ENCODE data around the gene SLC25A18. TPM values are rescaled to one million over a fixed set of nuclear protein-coding genes. Genes with fewer than 3 reads are reported as not detected.

The SLC25A18 gene
- total RNA-seq, 5 donors from 2014 or later (not counting 1 experiment from before 2014, with no cell fraction given): not detected

DNA sequence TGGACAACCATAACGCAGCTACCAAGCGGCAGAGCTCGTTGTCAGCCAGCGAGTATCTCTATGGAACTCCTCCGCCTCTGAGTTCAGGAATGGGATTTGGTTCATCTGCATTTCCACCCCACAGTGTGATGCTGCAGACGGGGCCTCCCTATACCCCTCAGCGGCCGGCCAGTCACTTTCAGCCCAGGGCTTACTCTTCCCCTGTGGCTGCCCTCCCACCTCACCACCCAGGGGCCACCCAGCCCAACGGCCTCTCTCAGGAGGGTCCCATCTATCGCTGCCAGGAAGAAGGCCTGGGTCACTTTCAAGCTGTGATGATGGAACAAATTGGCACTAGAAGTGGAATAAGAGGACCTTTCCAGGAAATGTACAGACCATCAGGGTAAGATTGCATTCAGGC is 14.1 kb upstream of the SLC25A18 start:
- no peak overlapping the region for H3K4me3 ChIP-seq (ENCODE audit: control insufficient read depth in 1 of 2, extremely low read depth in 1 of 2, low read length in 1 of 2)
- no peak overlapping the region for H3K27ac Mint-ChIP-seq
- H3K4me1 Mint-ChIP-seq: no peaks in the 10 kb centered on the region
- DNase-seq (no peak), ATAC-seq (replicated peaks in 1 of 4) (no peak)
- no peaks in the 10 kb centered on the region for H3K36me3 Mint-ChIP-seq
- ChIA-PET POLR2A (no interaction called here), CTCF (no interaction called here)
- no peaks in the 10 kb centered on the region for H3K36me3 ChIP-seq (ENCODE audit: control insufficient read depth in 2 of 2, extremely low read depth in 1 of 2, insufficient read depth in 1 of 2, low read length in 1 of 2)
- WGBS (ENCODE audit: insufficient coverage): 84% methylated on average over 5 of the region's 10 CpGs
- peaks cover 0 to 10% of the 10 kb centered on the region in 2 experiments for H3K27me3 ChIP-seq (replicated peaks in 1 of 2; ENCODE audit: control insufficient read depth in 2 of 2, extremely low read depth in 1 of 2, insufficient read depth in 2 of 2, low read length in 1 of 2)
- H3K4me3 Mint-ChIP-seq: no peak overlapping the region
- no peak overlapping the region for H3K27ac ChIP-seq (ENCODE audit: low read length)
- no peaks in the 10 kb centered on the region for H3K9me3 ChIP-seq
- no peaks in the 10 kb centered on the region for H3K4me1 ChIP-seq (ENCODE audit: control insufficient read depth in 1 of 2, extremely low read depth in 1 of 2, insufficient read depth in 2 of 2, low read length in 2 of 2)
- H3K9me3 Mint-ChIP-seq: no peaks in the 10 kb centered on the region
- peaks cover 0 to 2% of the 10 kb centered on the region in 2 donors for H3K27me3 Mint-ChIP-seq

DNA sequence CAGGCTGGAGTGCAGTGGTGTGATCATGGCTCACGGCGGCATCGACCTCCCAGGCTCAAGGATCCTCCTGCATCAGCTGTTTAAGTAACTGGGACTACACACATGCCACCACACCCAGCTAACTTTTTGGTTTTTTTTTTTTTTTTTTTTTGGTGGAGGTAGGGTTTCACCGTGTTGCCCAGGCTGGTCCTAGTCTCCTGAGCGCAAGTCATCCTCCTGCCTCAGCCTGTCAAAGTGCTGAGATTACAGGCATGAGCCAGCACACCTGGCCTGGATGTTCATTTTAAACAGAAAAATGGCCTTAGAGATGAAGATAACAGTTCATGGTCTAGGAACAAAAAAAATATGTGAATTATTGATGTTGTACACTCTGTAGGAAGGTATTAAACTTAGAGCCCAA is 13.6 kb upstream of the SLC25A18 start:
- H3K27ac ChIP-seq (ENCODE audit: low read length): no peak overlapping the region
- peaks cover 0 to 10% of the 10 kb centered on the region in 2 experiments for H3K27me3 ChIP-seq (replicated peaks in 1 of 2; ENCODE audit: control insufficient read depth in 2 of 2, extremely low read depth in 1 of 2, insufficient read depth in 2 of 2, low read length in 1 of 2)
- no peak for ATAC-seq (replicated peaks in 1 of 4)
- H3K9me3 ChIP-seq: no peaks in the 10 kb centered on the region
- CTCF ChIA-PET: no interaction called here
- no peaks in the 10 kb centered on the region for H3K36me3 Mint-ChIP-seq
- WGBS (ENCODE audit: insufficient coverage): 100% methylated on average over 1 of the region's 5 CpGs
- H3K4me3 ChIP-seq (ENCODE audit: control insufficient read depth in 1 of 2, extremely low read depth in 1 of 2, low read length in 1 of 2): no peak overlapping the region
- H3K27ac Mint-ChIP-seq: no peak overlapping the region
- H3K4me1 ChIP-seq (ENCODE audit: control insufficient read depth in 1 of 2, extremely low read depth in 1 of 2, insufficient read depth in 2 of 2, low read length in 2 of 2): no peaks in the 10 kb centered on the region
- H3K4me3 Mint-ChIP-seq: no peak overlapping the region
- POLR2A ChIA-PET: no interaction called here
- no peak for DNase-seq
- peaks cover 0 to 2% of the 10 kb centered on the region in 2 donors for H3K27me3 Mint-ChIP-seq
- no peaks in the 10 kb centered on the region for H3K4me1 Mint-ChIP-seq
- H3K9me3 Mint-ChIP-seq: no peaks in the 10 kb centered on the region
- no peaks in the 10 kb centered on the region for H3K36me3 ChIP-seq (ENCODE audit: control insufficient read depth in 2 of 2, extremely low read depth in 1 of 2, insufficient read depth in 1 of 2, low read length in 1 of 2)

DNA sequence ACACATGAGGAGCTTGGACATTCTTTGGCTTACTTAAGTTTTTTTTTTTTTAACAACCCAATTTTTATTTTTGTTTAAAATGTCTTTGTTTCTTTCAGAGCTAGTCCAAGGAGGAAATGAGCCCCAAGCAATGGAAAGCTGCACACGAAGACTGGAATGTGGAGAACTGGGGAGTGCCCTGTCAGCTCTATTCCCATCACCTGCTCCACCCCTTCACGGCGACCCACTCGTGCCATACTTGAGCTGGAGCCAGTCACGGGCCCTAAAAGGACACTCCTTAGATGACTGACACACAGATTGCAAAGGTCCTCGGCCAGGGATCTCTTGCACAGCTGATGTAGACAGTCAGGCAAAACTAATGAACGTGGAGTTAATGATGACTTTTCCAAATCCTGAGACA is 10.6 kb upstream of the SLC25A18 start:
- ChIA-PET POLR2A (no interaction called here), CTCF (no interaction called here)
- Mint-ChIP-seq H3K4me3 (no peak overlapping the region), H3K27me3 (peaks cover 0 to 2% of the 10 kb centered on the region in 2 donors), H3K27ac (no peak overlapping the region), H3K4me1 (no peaks in the 10 kb centered on the region), H3K9me3 (no peaks in the 10 kb centered on the region), H3K36me3 (no peaks in the 10 kb centered on the region)
- peaks cover 0 to 10% of the 10 kb centered on the region in 2 experiments for H3K27me3 ChIP-seq (replicated peaks in 1 of 2; ENCODE audit: control insufficient read depth in 2 of 2, extremely low read depth in 1 of 2, insufficient read depth in 2 of 2, low read length in 1 of 2)
- no peak for ATAC-seq (replicated peaks in 1 of 4)
- H3K36me3 ChIP-seq (ENCODE audit: control insufficient read depth in 2 of 2, extremely low read depth in 1 of 2, insufficient read depth in 1 of 2, low read length in 1 of 2): no peaks in the 10 kb centered on the region
- no peak overlapping the region for H3K27ac ChIP-seq (ENCODE audit: low read length)
- H3K4me1 ChIP-seq (ENCODE audit: control insufficient read depth in 1 of 2, extremely low read depth in 1 of 2, insufficient read depth in 2 of 2, low read length in 2 of 2): no peaks in the 10 kb centered on the region
- H3K9me3 ChIP-seq: no peaks in the 10 kb centered on the region
- WGBS (ENCODE audit: insufficient coverage): 82% methylated on average over 5 of the region's 7 CpGs
- no peak overlapping the region for H3K4me3 ChIP-seq (ENCODE audit: control insufficient read depth in 1 of 2, extremely low read depth in 1 of 2, low read length in 1 of 2)
- DNase-seq: no peak

DNA sequence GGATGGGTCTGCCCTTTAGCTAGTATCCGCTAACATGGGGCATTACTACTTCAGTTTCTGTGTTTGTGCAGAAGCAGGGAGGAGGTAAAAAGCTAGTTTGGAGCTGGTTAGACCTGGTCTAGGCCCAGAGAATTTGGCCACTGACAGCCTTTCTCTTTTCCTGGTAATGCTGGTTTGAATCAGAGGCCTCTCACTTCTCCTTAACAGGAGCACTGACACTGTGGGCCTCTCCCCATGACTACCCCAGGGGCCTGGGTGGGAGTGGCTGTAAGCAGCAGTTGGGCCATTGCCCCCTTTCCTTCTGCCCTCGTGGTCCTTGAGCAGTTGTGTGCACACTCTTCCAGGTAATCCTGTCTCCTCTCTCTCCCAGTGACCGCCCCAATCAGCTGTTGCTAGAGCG is 8.5 kb upstream of the SLC25A18 start:
- DNase-seq (no peak), ATAC-seq (replicated peaks in 1 of 4) (no peak)
- H3K9me3 ChIP-seq: no peaks in the 10 kb centered on the region
- Mint-ChIP-seq H3K4me3 (no peak overlapping the region), H3K4me1 (no peaks in the 10 kb centered on the region), H3K27me3 (peaks cover 0 to 9% of the 10 kb centered on the region in 2 donors), H3K27ac (no peak overlapping the region), H3K36me3 (no peaks in the 10 kb centered on the region), H3K9me3 (no peaks in the 10 kb centered on the region)
- H3K27ac ChIP-seq (ENCODE audit: low read length): no peak overlapping the region
- POLR2A ChIA-PET: no interaction called here
- CTCF ChIA-PET: no interaction called here
- H3K36me3 ChIP-seq (ENCODE audit: control insufficient read depth in 2 of 2, extremely low read depth in 1 of 2, insufficient read depth in 1 of 2, low read length in 1 of 2): no peaks in the 10 kb centered on the region
- H3K4me3 ChIP-seq (ENCODE audit: control insufficient read depth in 1 of 2, extremely low read depth in 1 of 2, low read length in 1 of 2): no peak overlapping the region
- H3K27me3 ChIP-seq (replicated peaks in 1 of 2; ENCODE audit: control insufficient read depth in 2 of 2, extremely low read depth in 1 of 2, insufficient read depth in 2 of 2, low read length in 1 of 2): peaks cover 0 to 3% of the 10 kb centered on the region in 2 experiments
- 60% methylated on average over 2 of the region's 4 CpGs for WGBS (ENCODE audit: insufficient coverage)
- no peaks in the 10 kb centered on the region for H3K4me1 ChIP-seq (ENCODE audit: control insufficient read depth in 1 of 2, extremely low read depth in 1 of 2, insufficient read depth in 2 of 2, low read length in 2 of 2)

DNA sequence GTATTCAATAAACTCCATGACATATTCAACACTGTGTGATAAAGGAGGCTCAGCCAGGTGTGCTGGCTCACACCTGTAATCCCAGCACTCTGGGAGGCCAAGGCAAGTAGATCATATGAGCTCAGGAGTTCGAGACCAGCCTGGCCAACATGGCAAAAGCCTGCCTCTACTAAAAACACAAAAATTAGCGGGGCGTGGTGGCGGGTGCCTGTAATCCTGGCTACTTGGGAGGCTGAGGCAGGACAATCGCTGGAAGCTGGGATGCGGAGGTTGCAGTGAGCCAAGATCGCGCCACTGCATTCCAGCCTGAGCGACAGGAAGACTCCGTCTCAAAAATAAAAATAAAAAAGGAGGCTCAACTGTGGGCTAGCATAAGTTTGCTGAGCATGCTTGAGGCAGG is 4.1 kb upstream of the SLC25A18 start:
- ATAC-seq (replicated peaks in 1 of 4) (no peak), DNase-seq (no peak)
- ChIA-PET CTCF (no interaction called here), POLR2A (no interaction called here)
- peaks cover 0 to 3% of the 10 kb centered on the region in 2 experiments for H3K27me3 ChIP-seq (replicated peaks in 1 of 2; ENCODE audit: control insufficient read depth in 2 of 2, extremely low read depth in 1 of 2, insufficient read depth in 2 of 2, low read length in 1 of 2)
- no peak overlapping the region for H3K27ac Mint-ChIP-seq
- 97% methylated on average over 9 of the region's 10 CpGs for WGBS (ENCODE audit: insufficient coverage)
- H3K27me3 Mint-ChIP-seq: peaks cover 8 to 9% of the 10 kb centered on the region in 2 donors
- no peaks in the 10 kb centered on the region for H3K36me3 Mint-ChIP-seq
- no peak overlapping the region for H3K4me3 Mint-ChIP-seq
- no peaks in the 10 kb centered on the region for H3K9me3 ChIP-seq
- no peak overlapping the region for H3K4me3 ChIP-seq (ENCODE audit: control insufficient read depth in 1 of 2, extremely low read depth in 1 of 2, low read length in 1 of 2)
- no peak overlapping the region for H3K27ac ChIP-seq (ENCODE audit: low read length)
- H3K9me3 Mint-ChIP-seq: no peaks in the 10 kb centered on the region
- no peaks in the 10 kb centered on the region for H3K4me1 ChIP-seq (ENCODE audit: control insufficient read depth in 1 of 2, extremely low read depth in 1 of 2, insufficient read depth in 2 of 2, low read length in 2 of 2)
- no peaks in the 10 kb centered on the region for H3K36me3 ChIP-seq (ENCODE audit: control insufficient read depth in 2 of 2, extremely low read depth in 1 of 2, insufficient read depth in 1 of 2, low read length in 1 of 2)
- no peaks in the 10 kb centered on the region for H3K4me1 Mint-ChIP-seq

DNA sequence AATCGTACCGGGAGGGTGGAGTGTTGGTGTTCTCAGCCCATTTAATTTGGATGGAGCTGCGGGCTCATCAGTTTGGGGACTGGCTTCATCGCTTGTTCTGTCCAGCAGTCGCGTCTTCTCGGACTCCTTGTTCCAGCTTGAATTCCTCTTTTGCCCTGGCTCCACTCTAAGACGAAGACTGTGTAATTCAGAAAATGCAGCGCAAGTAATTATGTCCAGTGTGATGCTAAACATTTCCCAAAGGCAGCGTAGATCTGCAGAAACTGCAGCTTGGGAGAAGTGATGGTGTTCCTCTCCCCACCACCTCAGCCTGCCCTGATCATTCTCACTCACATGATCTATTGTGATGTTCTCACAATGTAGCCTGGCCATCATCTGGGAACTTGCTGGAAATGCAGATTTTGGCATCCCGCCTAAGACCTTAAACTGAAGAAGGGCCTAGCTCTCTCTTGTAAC is 666 bp downstream of the SLC25A18 start:
- ATAC-seq (replicated peaks in 1 of 4) (no peak), DNase-seq (no peak)
- Mint-ChIP-seq H3K9me3 (no peaks in the 10 kb centered on the region), H3K27ac (no peak overlapping the region), H3K36me3 (no peaks in the 10 kb centered on the region), H3K4me1 (no peaks in the 10 kb centered on the region), H3K4me3 (no peak overlapping the region), H3K27me3 (peaks cover 7 to 12% of the 10 kb centered on the region in 2 donors)
- Histone ChIP-seq H3K27me3 (replicated peaks in 1 of 2; ENCODE audit: control insufficient read depth in 2 of 2, extremely low read depth in 1 of 2, insufficient read depth in 2 of 2, low read length in 1 of 2) (peaks cover 0 to 3% of the 10 kb centered on the region in 2 experiments), H3K27ac (ENCODE audit: low read length) (no peak overlapping the region), H3K4me3 (ENCODE audit: control insufficient read depth in 1 of 2, extremely low read depth in 1 of 2, low read length in 1 of 2) (no peak overlapping the region), H3K36me3 (ENCODE audit: control insufficient read depth in 2 of 2, extremely low read depth in 1 of 2, insufficient read depth in 1 of 2, low read length in 1 of 2) (no peaks in the 10 kb centered on the region), H3K4me1 (ENCODE audit: control insufficient read depth in 1 of 2, extremely low read depth in 1 of 2, insufficient read depth in 2 of 2, low read length in 2 of 2) (no peaks in the 10 kb centered on the region), H3K9me3 (no peaks in the 10 kb centered on the region)
- 94% methylated on average over 9 of the region's 11 CpGs for WGBS (ENCODE audit: insufficient coverage)
- CTCF ChIA-PET: interaction anchor here in 1 of 2 donors (0.6 kb wide), 1 partner anchor 38 kb away, joined by 6 read pairs; no protein-coding TSS in a partner anchor
- POLR2A ChIA-PET: no interaction called here

Data from T-cell (primary cell).